Articular chondrocyte of knee joint (primary cell): ENCODE measurements around the gene NBPF26. TPM values are rescaled to one million over a fixed set of nuclear protein-coding genes. Genes with fewer than 3 reads are reported as not detected.

Experiments used
- small RNA-seq: library from RNA; depleted of rRNA; stranded (forward); fragments of <200 nt; gene quantifications from one replicate; pipeline ENCODE3, GENCODE V24; 2012
- total RNA-seq: library from RNA; depleted of rRNA; stranded (reverse); fragments of >200 nt; gene quantifications from 2 replicates; pipeline ENCODE4 v1.2.3, GENCODE V29; 2012

The NBPF26 gene
- total RNA-seq, result 36.5 and 37.3 TPM in 2 replicates

DNA sequence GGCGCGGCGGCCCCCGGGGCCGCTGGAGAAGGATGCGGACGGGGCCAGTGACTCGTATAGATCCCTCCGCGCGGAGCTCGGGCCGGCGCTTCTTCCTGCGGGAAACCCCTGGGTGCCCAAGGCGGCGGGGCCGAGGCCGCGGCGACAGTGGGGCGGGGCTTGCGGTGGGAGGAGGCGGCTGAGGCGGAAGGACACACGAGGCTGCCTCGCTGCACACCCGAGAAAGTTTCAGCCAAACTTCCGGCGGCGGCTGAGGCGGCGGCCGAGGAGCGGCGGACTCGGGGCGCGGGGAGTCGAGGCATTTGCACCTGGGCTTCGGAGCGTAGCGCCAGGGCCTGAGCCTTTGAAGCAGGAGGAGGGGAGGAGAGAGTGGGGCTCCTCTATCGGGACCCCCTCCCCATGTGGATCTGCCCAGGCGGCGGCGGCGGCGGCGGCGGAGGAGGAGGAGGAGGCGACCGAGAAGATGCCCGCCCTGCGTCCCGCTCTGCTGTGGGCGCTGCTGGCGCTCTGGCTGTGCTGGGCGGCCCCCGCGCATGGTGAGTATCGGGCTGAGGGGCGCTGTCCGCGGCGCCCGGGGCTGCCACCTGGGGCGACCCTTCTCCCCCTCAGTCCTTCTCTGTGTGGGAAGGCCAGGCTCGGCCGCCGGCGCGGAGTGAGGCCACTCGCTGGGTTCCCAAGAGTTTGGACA, at the start of gene NBPF26:
TSS of gene NBPF26 (plus strand) at position 231 of the 688 bp plus-strand sequence.

Small RNA genes lying within 50 kb of the gene (small RNA-seq; reads per million reads assigned to genes)
- gene RNVU1-19, result 33.8 reads per million, percentile 96 among the genes with 10 or more reads in this experiment

Other genes with a start within 250 kb of the NBPF26 start
- not detected in 2 replicates for gene PPIAL4A, start 165.8 kb downstream of the NBPF26 start, total RNA-seq